ENCODE data around the gene ARRDC1. TPM values are rescaled to one million over a fixed set of nuclear protein-coding genes. Genes with fewer than 3 reads are reported as not detected.

Gene ARRDC1
- total and polyA plus RNA-seq, 4 donors, result 12.7 to 54.3 (median 37.4) TPM

DNA sequence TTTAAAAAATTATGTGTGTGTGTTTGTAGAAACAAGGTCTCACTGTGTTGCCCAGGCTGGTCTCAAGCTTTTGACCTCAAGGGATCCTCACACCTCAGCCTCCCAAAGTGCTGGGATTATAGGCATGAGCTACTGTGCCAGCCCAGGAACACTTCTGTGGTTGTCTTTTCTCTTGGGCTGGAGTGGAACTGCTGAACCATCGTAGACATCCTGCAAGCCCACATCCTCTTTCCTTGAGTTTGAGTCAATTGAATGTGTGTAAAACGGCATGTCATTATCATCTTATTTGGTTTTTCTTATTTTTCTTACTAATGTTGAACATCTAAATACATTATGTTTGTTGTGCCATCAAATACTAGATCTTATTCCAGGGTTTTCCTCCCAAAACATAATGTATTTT lies 53.3 kb downstream of the ARRDC1 start:
- H3K4me1 ChIP-seq (ENCODE audit: control insufficient read depth, insufficient read depth, low read length), result no peaks in the 10 kb centered on the region
- peaks cover 10% of the 10 kb centered on the region for H3K36me3 ChIP-seq (ENCODE audit: control insufficient read depth, insufficient read depth, low read length)
- no peak overlapping the region for H3K4me3 ChIP-seq (ENCODE audit: low read depth, low read length)
- no peaks in the 10 kb centered on the region for H3K27me3 ChIP-seq (ENCODE audit: control insufficient read depth, insufficient read depth, low read length)
- DNase-seq (ENCODE audit: low read depth in 4 of 6, low spot score in 6 of 6), result no peak
- H3K27ac ChIP-seq (ENCODE audit: low read depth, low read length), result no peak overlapping the region
- no peaks in the 10 kb centered on the region for H3K9me3 ChIP-seq (ENCODE audit: control insufficient read depth, insufficient read depth, low read length)
- no CpG with 5 or more reads among the region's 2 CpGs for WGBS (ENCODE audit: insufficient coverage)

DNA sequence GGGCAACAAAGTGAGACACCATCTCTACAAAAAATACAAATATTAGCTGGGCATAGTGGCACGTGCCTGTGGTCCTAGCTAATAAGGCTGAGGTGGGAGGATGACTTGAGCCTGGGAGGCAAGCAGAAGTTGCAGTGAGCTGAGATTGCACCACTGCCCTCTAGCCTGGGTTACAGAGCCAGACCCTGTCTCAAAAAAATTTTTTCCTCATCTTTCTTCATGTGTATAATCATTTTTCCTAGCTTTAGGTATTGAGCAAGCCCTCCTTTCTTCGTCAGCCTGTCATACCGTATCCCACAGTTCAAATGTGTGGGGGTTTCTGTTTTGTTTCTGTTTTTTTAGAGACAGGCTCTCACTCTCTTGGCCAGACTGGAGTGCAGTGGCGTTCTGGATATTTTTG lies 54.7 kb downstream of the ARRDC1 start:
- Histone ChIP-seq H3K4me1 (ENCODE audit: control insufficient read depth, insufficient read depth, low read length) (peaks cover 12% of the 10 kb centered on the region), H3K27me3 (ENCODE audit: control insufficient read depth, insufficient read depth, low read length) (no peaks in the 10 kb centered on the region), H3K9me3 (ENCODE audit: control insufficient read depth, insufficient read depth, low read length) (no peaks in the 10 kb centered on the region), H3K27ac (ENCODE audit: low read depth, low read length) (no peak overlapping the region), H3K36me3 (ENCODE audit: control insufficient read depth, insufficient read depth, low read length) (peaks cover 3% of the 10 kb centered on the region), H3K4me3 (ENCODE audit: low read depth, low read length) (no peak overlapping the region)
- no CpG with 5 or more reads among the region's 4 CpGs for WGBS (ENCODE audit: insufficient coverage)
- DNase-seq (ENCODE audit: low read depth in 4 of 6, low spot score in 6 of 6), result no peak

DNA sequence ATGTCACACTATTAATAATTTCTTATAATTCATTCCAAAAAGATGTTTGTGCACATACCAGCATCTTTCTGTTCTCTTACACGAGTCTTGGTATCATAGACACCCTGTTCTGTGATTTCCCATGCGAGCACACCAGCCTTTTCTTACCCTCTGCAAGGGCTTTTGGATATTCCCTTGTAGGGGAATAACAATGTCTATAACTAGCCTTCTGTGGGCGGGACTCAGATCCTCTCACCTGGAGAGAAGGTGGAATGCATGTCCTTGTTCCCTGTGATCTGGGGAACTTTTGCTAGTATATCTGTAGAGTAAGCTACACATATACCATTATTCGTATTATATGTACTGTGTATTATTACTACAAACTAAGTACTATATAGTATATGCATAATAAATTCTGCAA lies 58.1 kb downstream of the ARRDC1 start:
- H3K36me3 ChIP-seq (ENCODE audit: control insufficient read depth, insufficient read depth, low read length), result peaks cover 4% of the 10 kb centered on the region
- H3K27me3 ChIP-seq (ENCODE audit: control insufficient read depth, insufficient read depth, low read length), result no peaks in the 10 kb centered on the region
- no CpG with 5 or more reads among the region's 4 CpGs for WGBS (ENCODE audit: insufficient coverage)
- H3K4me3 ChIP-seq (ENCODE audit: low read depth, low read length), result no peak overlapping the region
- H3K9me3 ChIP-seq (ENCODE audit: control insufficient read depth, insufficient read depth, low read length), result no peaks in the 10 kb centered on the region
- H3K27ac ChIP-seq (ENCODE audit: low read depth, low read length), result no peak overlapping the region
- peaks cover 35% of the 10 kb centered on the region for H3K4me1 ChIP-seq (ENCODE audit: control insufficient read depth, insufficient read depth, low read length)
- DNase-seq (ENCODE audit: low read depth in 4 of 6, low spot score in 6 of 6), result no peak

DNA sequence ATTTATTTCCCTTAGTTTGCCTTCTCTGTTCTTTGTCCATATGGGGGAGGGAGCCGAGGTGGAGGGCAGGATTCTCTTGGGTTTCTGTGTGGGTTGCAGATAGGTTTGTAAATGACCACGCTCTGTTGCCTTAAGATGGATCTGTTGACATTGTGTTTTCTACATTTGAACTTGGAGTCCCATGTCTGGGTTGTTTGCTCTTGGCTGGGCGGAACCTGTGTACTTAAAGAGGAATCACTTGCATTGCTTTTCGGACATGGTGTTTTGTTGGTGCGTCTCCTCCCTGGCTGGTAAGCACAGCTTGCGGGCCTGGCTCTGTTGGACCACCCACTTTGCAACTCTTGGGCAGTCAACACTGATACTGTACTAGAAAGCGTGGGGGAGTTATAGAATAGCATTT lies 59.2 kb downstream of the ARRDC1 start:
- no peak overlapping the region for H3K27ac ChIP-seq (ENCODE audit: low read depth, low read length)
- H3K4me3 ChIP-seq (ENCODE audit: low read depth, low read length), result no peak overlapping the region
- DNase-seq (ENCODE audit: low read depth in 4 of 6, low spot score in 6 of 6), result peak in 2 of 6 donors; percentile 38 to 42
- no peaks in the 10 kb centered on the region for H3K27me3 ChIP-seq (ENCODE audit: control insufficient read depth, insufficient read depth, low read length)
- no peaks in the 10 kb centered on the region for H3K9me3 ChIP-seq (ENCODE audit: control insufficient read depth, insufficient read depth, low read length)
- peaks cover 35% of the 10 kb centered on the region for H3K4me1 ChIP-seq (ENCODE audit: control insufficient read depth, insufficient read depth, low read length)
- peaks cover 10% of the 10 kb centered on the region for H3K36me3 ChIP-seq (ENCODE audit: control insufficient read depth, insufficient read depth, low read length)
- WGBS (ENCODE audit: insufficient coverage), result 47% methylated on average over 6 of the region's 7 CpGs

Small RNA genes lying within 50 kb of the gene (small RNA-seq; reads per million reads assigned to genes)
- gene RF00017 (ENCODE audit: low replicate concordance), result not detected

Other genes starting within 250 kb of the ARRDC1 start
- gene EXD3, start 182.5 kb upstream of the ARRDC1 start, total RNA-seq, result 10 to 100 TPM in 1 of 2 donors, 1 to 10 TPM in 1; 9.4 to 21.7 TPM
- 10 to 100 TPM; 33.5 to 43.5 TPM for gene EXD3, start 182.5 kb upstream of the ARRDC1 start, polyA plus RNA-seq (ENCODE audit: insufficient read length in 2 of 2)
- gene NOXA1, start 182.3 kb upstream of the ARRDC1 start, total RNA-seq, result 1 to 10 TPM; 1.4 to 7.1 TPM
- 10 to 100 TPM; 14.2 to 14.6 TPM for gene NOXA1, start 182.3 kb upstream of the ARRDC1 start, polyA plus RNA-seq (ENCODE audit: insufficient read length in 2 of 2)
- gene ENTPD8, start 164.3 kb upstream of the ARRDC1 start, total RNA-seq, result under 1 TPM in 1 of 2 donors, not detected in 1; 0.39 TPM
- gene ENTPD8, start 164.3 kb upstream of the ARRDC1 start, polyA plus RNA-seq (ENCODE audit: insufficient read length in 2 of 2), result 1 to 10 TPM in 1 of 2 donors, under 1 TPM in 1; 0.90 to 1.1 TPM
- gene NSMF, start 146.4 kb upstream of the ARRDC1 start, total RNA-seq, result 100 to 1,000 TPM in 1 of 2 donors, 10 to 100 TPM in 1; 29.7 to 103 TPM
- gene NSMF, start 146.4 kb upstream of the ARRDC1 start, polyA plus RNA-seq (ENCODE audit: insufficient read length in 2 of 2), result 100 to 1,000 TPM; 304 to 369 TPM
- 1 to 10 TPM in 1 of 2 donors, under 1 TPM in 1; 0.89 to 2.2 TPM for gene PNPLA7, start 55.3 kb upstream of the ARRDC1 start, total RNA-seq
- gene PNPLA7, start 55.3 kb upstream of the ARRDC1 start, polyA plus RNA-seq (ENCODE audit: insufficient read length in 2 of 2), result 1 to 10 TPM; 6.5 to 6.6 TPM
- 10 to 100 TPM; 21.5 to 45.1 TPM for gene MRPL41, start 53.8 kb upstream of the ARRDC1 start, total RNA-seq
- 10 to 100 TPM; 52.2 to 64.0 TPM for gene MRPL41, start 53.8 kb upstream of the ARRDC1 start, polyA plus RNA-seq (ENCODE audit: insufficient read length in 2 of 2)
- gene DPH7, start 26.8 kb upstream of the ARRDC1 start, total RNA-seq, result 10 to 100 TPM; 21.7 to 43.2 TPM
- 10 to 100 TPM; 47.6 to 82.1 TPM for gene DPH7, start 26.8 kb upstream of the ARRDC1 start, polyA plus RNA-seq (ENCODE audit: insufficient read length in 2 of 2)
- gene ZMYND19, start 15.2 kb upstream of the ARRDC1 start, total RNA-seq, result 10 to 100 TPM; 10.2 to 28.5 TPM
- 10 to 100 TPM; 39.9 to 41.8 TPM for gene ZMYND19, start 15.2 kb upstream of the ARRDC1 start, polyA plus RNA-seq (ENCODE audit: insufficient read length in 2 of 2)
- 10 to 100 TPM; 35.8 to 51.7 TPM for gene EHMT1, start 13.3 kb downstream of the ARRDC1 start, total RNA-seq
- gene EHMT1, start 13.3 kb downstream of the ARRDC1 start, polyA plus RNA-seq (ENCODE audit: insufficient read length in 2 of 2), result 10 to 100 TPM; 62.6 to 86.2 TPM

All from spinal cord (tissue), 10 donors.